Large intestine (tissue), 3 donors: ENCODE measurements around the gene KCNQ1OT1. TPM values are rescaled to one million over a fixed set of nuclear protein-coding genes. Genes with fewer than 3 reads are reported as not detected.

Source experiments
- DNase-seq, 2 donors: peaks; one replicate each; pipeline versions ENCODE4 v3.0.0 to v3.0.0-alpha.2; 2013
- H3K27ac ChIP-seq: one replicate; pipeline ENCODE4 v1.5.1; 2013; ENCODE audit warnings: low read length
- H3K27me3 ChIP-seq: 2 replicates; pipeline ENCODE4 v1.6.1; 2013; ENCODE audit warnings: low read length; ENCODE audit not compliant: control insufficient read depth, insufficient read depth
- H3K36me3 ChIP-seq: 2 replicates; pipeline ENCODE4 v1.6.1; 2013; ENCODE audit warnings: low read length; ENCODE audit not compliant: control insufficient read depth, insufficient read depth
- H3K4me1 ChIP-seq: one replicate; pipeline ENCODE4 v1.6.1; 2013; ENCODE audit warnings: low read length; ENCODE audit not compliant: control insufficient read depth, insufficient read depth
- H3K4me3 ChIP-seq: one replicate; pipeline ENCODE4 v1.5.1; 2013; ENCODE audit warnings: low read length
- H3K9me3 ChIP-seq: one replicate; pipeline ENCODE4 v1.6.1; 2013; ENCODE audit warnings: mild to moderate bottlenecking, low read depth, low read length, moderate library complexity; ENCODE audit not compliant: control insufficient read depth
- WGBS: methylation state at CpG from one replicate; pipeline ENCODE4 v1.1.5; 2013; ENCODE audit warnings: low lambda C conversion rate; ENCODE audit not compliant: insufficient coverage; 5-methylcytosine and 5-hydroxymethylcytosine counted together
- polyA plus RNA-seq: library from polyadenylated mRNA; unstranded; fragments of 120-200 nt; gene quantifications from one replicate; pipeline ENCODE4 v1.2.1, GENCODE V29; 2013

Gene KCNQ1OT1
- polyA plus RNA-seq, 1 donor = 2.8 TPM

DNA sequence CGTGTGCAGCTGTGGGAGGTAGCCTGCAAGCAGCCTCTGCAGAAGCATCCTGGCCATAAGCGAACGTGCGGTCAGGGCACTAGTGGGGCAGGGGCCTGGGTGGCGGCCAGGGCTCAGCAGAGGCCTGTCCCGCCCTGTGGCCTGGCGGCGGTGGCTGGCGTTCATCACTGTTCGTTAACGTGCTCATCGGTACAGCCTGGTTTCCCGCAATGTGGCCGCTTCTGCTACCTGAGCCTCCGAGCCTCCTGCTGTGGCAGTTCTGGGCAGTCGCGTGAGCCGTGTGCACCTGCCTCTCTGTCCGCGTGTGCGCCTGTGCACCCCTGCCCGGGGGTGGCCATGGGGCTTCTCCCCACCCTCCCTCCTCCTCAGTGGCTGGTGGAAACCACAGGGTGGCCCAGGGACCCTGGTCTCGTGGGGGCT, 117.9 kb downstream of the KCNQ1OT1 start:
- Histone ChIP-seq H3K36me3 (no peaks in the 10 kb centered on the region), H3K9me3 (no peaks in the 10 kb centered on the region), H3K4me3 (no peak overlapping the region), H3K4me1 (peaks cover 20% of the 10 kb centered on the region), H3K27me3 (no peaks in the 10 kb centered on the region), H3K27ac (no peak overlapping the region)
- no peak for DNase-seq
- no CpG with 5 or more reads among the region's 23 CpGs for WGBS

DNA sequence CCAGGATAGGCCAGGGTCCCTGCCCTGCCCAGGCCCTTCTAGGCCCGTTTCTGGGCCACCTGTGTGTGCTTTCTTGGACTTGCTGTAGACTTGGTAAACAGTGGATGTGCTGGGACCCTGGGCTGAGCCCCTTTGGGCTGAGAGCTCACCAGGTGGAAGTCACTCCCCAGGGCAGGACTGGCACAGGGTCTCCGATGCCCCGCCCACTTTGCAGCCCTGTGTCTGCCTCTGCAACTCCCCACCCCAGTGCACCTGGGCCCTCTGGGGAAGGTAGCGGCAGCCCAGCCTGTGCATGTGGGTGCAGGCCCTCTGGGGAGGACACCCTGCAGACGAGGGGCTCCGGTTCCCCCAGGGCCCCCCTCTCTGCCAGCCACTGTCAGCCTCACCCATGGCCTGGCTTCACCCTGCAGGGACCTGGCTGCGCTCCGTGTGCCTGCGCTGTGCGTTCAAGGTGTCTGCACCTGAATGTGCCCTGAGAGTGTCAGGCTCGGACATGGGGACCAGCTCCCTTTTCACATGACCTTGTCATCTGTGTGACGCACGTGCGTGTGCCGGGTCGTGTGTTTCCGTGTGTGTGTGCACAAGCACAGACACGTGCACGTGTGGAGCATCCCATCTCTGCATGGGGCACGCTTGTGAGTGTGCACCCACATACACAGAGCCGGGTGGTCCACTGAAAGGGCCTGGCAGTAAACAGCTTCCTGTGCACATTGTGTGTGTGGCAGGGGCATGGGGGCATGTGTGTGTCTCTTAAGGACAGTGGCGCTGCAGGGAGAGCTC, 118.5 kb downstream of the KCNQ1OT1 start:
- H3K27me3 ChIP-seq = no peaks in the 10 kb centered on the region
- no peak overlapping the region for H3K27ac ChIP-seq
- H3K4me1 ChIP-seq = peaks cover 26% of the 10 kb centered on the region
- DNase-seq = no peak
- no CpG with 5 or more reads among the region's 22 CpGs for WGBS
- H3K4me3 ChIP-seq = no peak overlapping the region
- H3K9me3 ChIP-seq = peaks cover 4% of the 10 kb centered on the region
- no peaks in the 10 kb centered on the region for H3K36me3 ChIP-seq

GRCh38 chr11:2580571-2581001, 119.2 kb downstream of the KCNQ1OT1 start:
- DNase-seq = no peak
- Histone ChIP-seq H3K4me1 (peaks cover 33% of the 10 kb centered on the region), H3K36me3 (no peaks in the 10 kb centered on the region), H3K4me3 (no peak overlapping the region), H3K9me3 (peaks cover 4% of the 10 kb centered on the region), H3K27me3 (no peaks in the 10 kb centered on the region), H3K27ac (no peak overlapping the region)
- no CpG with 5 or more reads among the region's 13 CpGs for WGBS

GRCh38 chr11:2580061-2580421, 119.8 kb downstream of the KCNQ1OT1 start:
- WGBS = 100% methylated on average over 1 of the region's 10 CpGs
- Histone ChIP-seq H3K4me3 (no peak overlapping the region), H3K36me3 (no peaks in the 10 kb centered on the region), H3K9me3 (peaks cover 5% of the 10 kb centered on the region), H3K4me1 (peaks cover 38% of the 10 kb centered on the region), H3K27ac (no peak overlapping the region), H3K27me3 (no peaks in the 10 kb centered on the region)
- no peak for DNase-seq

DNA sequence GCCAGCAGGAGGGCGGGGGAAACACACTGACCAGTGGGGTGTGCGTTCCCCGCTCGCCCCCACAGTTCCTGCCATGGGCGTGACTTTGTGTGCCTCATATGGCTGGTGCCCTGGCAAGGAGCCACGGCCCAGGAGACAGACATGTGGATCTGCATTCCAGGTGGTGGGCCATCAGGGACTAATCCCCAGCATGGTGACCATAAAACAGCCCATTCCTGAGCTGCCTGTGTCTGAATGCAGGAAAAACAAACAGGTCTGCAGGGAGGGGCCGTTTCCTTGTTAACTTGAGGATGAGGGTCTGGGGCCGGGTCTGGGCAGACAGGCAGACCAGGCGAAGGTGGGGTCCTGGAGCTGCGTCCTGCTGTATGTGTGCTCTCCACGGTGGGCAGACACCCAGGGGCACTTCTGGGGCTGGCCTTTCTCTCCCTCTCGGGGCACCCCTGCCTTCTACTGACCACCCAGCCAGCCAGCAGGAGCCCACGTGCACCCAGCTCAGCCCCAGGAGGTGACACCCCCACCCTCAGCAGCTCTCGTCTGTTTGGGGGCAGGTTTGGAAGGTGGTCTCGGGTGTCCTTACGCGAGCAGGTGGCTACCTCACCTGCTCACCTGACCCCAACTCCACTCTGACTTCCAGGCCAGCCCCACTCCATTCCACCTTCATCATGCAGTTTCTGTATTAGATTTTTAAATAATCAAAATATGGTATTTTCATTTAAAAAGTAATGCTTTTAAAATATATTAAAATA, 120.3 kb downstream of the KCNQ1OT1 start:
- Histone ChIP-seq H3K27ac (no peak overlapping the region), H3K36me3 (no peaks in the 10 kb centered on the region), H3K9me3 (peaks cover 10% of the 10 kb centered on the region), H3K27me3 (no peaks in the 10 kb centered on the region), H3K4me1 (peaks cover 43% of the 10 kb centered on the region), H3K4me3 (no peak overlapping the region)
- no peak for DNase-seq
- no CpG with 5 or more reads among the region's 17 CpGs for WGBS

DNA sequence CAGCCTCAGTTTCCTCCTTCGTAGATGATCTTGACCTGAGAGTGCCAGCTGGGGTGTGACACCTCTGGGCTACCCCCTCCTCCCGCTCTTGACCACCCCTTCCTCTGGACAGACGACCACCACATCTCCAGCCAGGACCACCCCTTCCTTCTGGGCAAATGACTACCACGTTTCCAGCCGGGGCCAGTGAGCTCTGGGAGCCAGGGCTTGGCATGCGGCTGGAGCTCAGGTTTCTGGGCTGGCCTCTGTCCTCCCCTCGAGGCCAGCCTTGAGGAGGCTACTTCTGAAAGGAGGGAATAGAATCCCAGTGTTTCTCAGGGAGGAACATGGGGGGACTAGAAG, 120.9 kb downstream of the KCNQ1OT1 start:
- Histone ChIP-seq H3K4me3 (no peak overlapping the region), H3K27ac (no peak overlapping the region), H3K36me3 (no peaks in the 10 kb centered on the region), H3K4me1 (peaks cover 44% of the 10 kb centered on the region), H3K27me3 (no peaks in the 10 kb centered on the region), H3K9me3 (peaks cover 13% of the 10 kb centered on the region)
- no CpG with 5 or more reads among the region's 7 CpGs for WGBS
- DNase-seq = no peak

GRCh38 chr11:2577991-2578928, 121.5 kb downstream of the KCNQ1OT1 start:
- Histone ChIP-seq H3K36me3 (no peaks in the 10 kb centered on the region), H3K4me1 (peaks cover 44% of the 10 kb centered on the region), H3K4me3 (no peak overlapping the region), H3K27ac (peak overlapping the region; percentile 76), H3K27me3 (no peaks in the 10 kb centered on the region), H3K9me3 (peaks cover 13% of the 10 kb centered on the region)
- no peak for DNase-seq
- WGBS = no CpG with 5 or more reads among the region's 22 CpGs

DNA sequence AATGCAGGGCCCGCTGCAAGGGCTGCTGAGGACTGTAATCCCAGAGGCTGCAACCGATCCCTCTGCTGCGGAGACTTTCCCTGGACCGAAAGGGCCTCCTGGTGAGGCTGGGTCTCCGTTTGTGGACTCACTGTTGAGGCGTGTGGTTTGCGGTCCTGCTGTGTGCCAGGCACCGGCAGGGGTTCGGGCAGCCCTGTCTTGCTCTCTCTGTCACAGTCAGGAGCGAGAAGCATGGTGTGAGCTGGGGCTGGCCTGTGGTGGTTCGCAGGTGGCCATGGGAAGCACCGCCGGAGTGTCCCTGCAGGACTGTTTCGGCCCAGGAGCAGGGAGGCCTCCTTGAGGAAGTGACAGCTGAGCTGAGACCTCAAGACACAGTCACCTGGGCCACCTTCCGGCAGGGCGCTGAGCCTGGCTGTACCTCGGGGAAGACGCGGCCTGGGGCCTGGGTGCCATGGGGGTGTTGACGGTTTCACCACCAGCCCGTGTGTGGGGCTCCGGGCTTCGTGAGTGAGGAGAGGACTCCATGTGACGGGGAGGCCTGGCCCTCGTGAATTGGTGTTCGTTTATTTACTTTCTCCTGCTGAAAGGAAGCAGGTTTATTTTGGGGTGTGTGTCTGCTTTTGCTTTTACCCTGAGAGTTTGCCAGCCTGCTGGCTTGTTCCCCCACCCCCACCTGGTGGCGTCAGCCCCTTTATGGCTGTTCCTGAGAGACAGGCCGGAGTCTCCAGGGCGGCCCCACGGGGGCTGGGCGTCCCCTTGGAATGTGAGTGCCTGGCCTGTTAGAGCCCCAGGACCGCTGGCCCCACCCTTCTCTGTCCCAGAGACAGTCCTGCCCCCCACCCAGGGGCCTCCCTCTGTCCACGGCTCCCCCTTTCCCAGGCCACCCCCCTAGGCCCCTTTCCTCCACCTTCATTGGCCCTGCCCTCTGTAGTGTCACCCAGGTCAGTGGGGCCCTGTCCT, 122.5 kb downstream of the KCNQ1OT1 start:
- H3K27ac ChIP-seq = peak overlapping the region; percentile 76
- H3K36me3 ChIP-seq = no peaks in the 10 kb centered on the region
- H3K27me3 ChIP-seq = no peaks in the 10 kb centered on the region
- H3K4me3 ChIP-seq = no peak overlapping the region
- WGBS = no CpG with 5 or more reads among the region's 33 CpGs
- peaks cover 44% of the 10 kb centered on the region for H3K4me1 ChIP-seq
- peaks cover 16% of the 10 kb centered on the region for H3K9me3 ChIP-seq
- peak; percentile 89 to 93 for DNase-seq

- Histone ChIP-seq H3K27ac (peak overlapping the region; percentile 76), H3K27me3 (no peaks in the 10 kb centered on the region), H3K4me3 (no peak overlapping the region), H3K9me3 (peaks cover 23% of the 10 kb centered on the region), H3K4me1 (peaks cover 44% of the 10 kb centered on the region), H3K36me3 (no peaks in the 10 kb centered on the region)
- DNase-seq = no peak
- no CpG with 5 or more reads among the region's 15 CpGs for WGBS
Measured at GRCh38 chr11:2576549-2576948, 123.2 kb downstream of the KCNQ1OT1 start.
